ENCODE measurements around the gene SIPA1. TPM values are rescaled to one million over a fixed set of nuclear protein-coding genes. Genes with fewer than 3 reads are reported as not detected.
"Not testable (repeated sequence)": the region's sequence is repeated elsewhere in the genome, so short reads cannot be mapped to it uniquely, and the experiment has no call there.

SIPA1 gene
- polyA plus RNA-seq, 4 donors: 21.7 to 45.2 (median 33.1) TPM

DNA sequence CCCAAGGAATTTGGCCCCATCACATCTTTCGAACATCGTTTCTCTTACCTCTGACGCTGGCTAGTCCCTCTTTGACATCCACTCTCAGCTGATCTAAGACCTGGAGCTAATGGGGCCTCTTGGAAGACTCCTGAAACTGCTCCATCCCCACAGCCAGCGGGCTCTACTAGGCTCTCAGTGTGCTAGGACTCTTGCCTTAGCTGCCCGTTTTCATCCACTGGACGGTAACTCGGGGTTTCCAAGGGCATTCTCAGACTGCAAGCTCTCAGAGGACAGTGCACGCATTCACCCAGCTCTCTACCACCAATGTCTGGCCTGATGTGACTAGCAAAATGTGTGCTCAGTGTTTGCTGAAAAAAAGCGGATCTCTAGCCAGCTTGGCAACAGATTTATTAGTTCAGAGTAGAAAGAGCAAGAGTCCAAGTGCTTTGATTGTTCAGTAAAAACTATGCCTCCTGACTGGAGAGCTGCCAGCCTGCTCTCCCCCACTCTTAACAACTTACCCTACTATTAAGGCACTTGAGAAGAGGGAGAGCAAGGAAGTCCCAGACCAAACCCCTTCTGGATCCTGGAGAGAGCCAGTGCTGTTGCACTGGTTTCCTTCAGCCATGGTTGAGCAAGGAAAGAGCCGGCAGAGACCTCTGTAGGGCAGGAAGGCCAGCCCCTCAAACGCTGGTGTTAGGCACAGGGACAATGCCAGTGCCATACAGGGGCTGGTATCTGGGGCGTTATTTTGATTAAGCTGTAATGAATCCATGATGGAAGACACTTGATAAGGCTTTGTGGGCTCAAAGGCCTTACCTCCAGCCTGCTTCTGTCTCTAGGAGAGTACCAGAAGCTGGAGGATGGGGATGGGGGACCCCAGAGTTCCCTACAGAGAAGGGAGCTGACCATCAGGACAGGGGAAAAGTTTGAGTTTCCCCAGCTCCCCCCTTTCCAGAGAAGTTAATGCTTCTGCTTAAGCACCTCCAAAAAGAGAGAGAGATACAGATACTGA is 15.6 kb downstream of the SIPA1 start:
- no peak for FAIRE-seq
- H3K27me3 ChIP-seq (ENCODE audit: control insufficient read depth in 3 of 3, insufficient read depth in 3 of 3, low read length in 3 of 3): no peaks in the 10 kb centered on the region
- H3K36me3 ChIP-seq (ENCODE audit: control insufficient read depth in 3 of 3, insufficient read depth in 2 of 3, low read depth in 1 of 3, low read length in 3 of 3): peaks cover 9 to 78% (median 13%) of the 10 kb centered on the region in 3 donors
- H3K27ac ChIP-seq (ENCODE audit: low read depth in 1 of 3, low read length in 2 of 3): peak overlapping the region; percentile 66 to 97 (median 94)
- no peaks in the 10 kb centered on the region for H3K9me3 ChIP-seq (ENCODE audit: control insufficient read depth in 2 of 2, insufficient read depth in 1 of 2, low read depth in 1 of 2, low read length in 1 of 2)
- WGBS, 3 donors: 9 to 29% (median 21%) methylated on average over 12 of the region's 12 CpGs
- peaks cover 5 to 35% (median 7%) of the 10 kb centered on the region in 3 donors for H3K4me1 ChIP-seq (ENCODE audit: control insufficient read depth in 3 of 3, insufficient read depth in 2 of 3, low read depth in 1 of 3, low read length in 2 of 3)
- peak overlapping the region in 2 of 3 donors; percentile 51 to 66 for H3K4me3 ChIP-seq (ENCODE audit: low read depth in 1 of 3, low read length in 3 of 3)
- peak; percentile 72 to 81 for DNase-seq

DNA sequence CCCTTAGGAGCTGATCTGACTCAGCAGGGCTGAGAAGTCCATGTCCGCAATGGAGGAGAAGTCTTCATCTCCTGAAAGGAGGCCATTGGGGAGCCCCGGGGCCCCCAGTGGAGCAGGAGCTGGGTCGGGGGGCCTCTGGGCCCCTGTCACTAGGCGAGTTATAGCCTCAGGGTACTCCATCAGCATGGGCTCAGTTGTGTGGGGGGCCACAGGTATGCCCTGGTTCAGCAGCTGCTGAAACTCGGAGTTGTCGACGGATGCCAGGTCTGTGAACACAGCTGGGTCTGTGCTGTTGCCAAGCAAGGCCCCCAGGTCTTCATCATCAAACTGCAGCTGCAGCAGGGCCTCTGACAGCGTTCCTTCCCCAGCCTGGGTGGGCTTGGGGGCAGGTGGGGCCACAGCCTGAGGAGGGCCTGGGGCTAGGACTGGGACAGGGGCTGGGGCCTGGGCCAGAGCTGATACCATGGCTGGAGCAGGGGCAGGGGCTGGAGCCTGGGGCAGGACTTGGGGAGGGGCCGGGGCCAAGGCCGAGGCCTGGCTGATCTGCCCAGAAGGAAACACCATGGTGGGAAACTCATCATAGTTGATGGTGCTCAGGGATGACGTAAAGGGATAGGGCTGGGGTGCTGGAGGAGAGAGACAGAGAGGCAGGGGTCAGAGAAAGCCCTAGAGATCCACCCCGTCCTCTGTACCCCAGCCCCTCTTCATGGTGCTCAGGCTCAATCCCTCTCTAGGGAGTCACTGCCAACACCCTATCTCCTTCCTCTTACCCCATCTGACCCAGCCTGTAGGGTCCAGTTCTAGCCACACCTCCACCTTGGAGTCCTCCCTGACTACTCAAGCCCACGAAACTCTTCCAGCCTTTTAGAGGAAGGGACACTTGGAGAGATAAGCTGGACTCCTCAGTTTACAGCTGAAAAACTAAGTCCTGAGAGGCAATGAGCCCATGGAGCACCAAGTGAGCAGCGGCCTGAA is 16.8 kb downstream of the SIPA1 start:
- Histone ChIP-seq H3K4me1 (ENCODE audit: control insufficient read depth in 3 of 3, insufficient read depth in 2 of 3, low read depth in 1 of 3, low read length in 2 of 3) (peaks cover 5 to 35% (median 7%) of the 10 kb centered on the region in 3 donors), H3K4me3 (ENCODE audit: low read depth in 1 of 3, low read length in 3 of 3) (no peak overlapping the region), H3K36me3 (ENCODE audit: control insufficient read depth in 3 of 3, insufficient read depth in 2 of 3, low read depth in 1 of 3, low read length in 3 of 3) (peaks cover 14 to 82% (median 22%) of the 10 kb centered on the region in 3 donors), H3K27ac (ENCODE audit: low read depth in 1 of 3, low read length in 2 of 3) (peak overlapping the region in 2 of 3 donors; percentile 94 to 97), H3K9me3 (ENCODE audit: control insufficient read depth in 2 of 2, insufficient read depth in 1 of 2, low read depth in 1 of 2, low read length in 1 of 2) (no peaks in the 10 kb centered on the region), H3K27me3 (ENCODE audit: control insufficient read depth in 3 of 3, insufficient read depth in 3 of 3, low read length in 3 of 3) (no peaks in the 10 kb centered on the region)
- WGBS, 3 donors: 88 to 89% (median 88%) methylated on average over 14 of the region's 14 CpGs
- FAIRE-seq: no peak
- DNase-seq: peak in 1 of 2 donors; percentile 1

DNA sequence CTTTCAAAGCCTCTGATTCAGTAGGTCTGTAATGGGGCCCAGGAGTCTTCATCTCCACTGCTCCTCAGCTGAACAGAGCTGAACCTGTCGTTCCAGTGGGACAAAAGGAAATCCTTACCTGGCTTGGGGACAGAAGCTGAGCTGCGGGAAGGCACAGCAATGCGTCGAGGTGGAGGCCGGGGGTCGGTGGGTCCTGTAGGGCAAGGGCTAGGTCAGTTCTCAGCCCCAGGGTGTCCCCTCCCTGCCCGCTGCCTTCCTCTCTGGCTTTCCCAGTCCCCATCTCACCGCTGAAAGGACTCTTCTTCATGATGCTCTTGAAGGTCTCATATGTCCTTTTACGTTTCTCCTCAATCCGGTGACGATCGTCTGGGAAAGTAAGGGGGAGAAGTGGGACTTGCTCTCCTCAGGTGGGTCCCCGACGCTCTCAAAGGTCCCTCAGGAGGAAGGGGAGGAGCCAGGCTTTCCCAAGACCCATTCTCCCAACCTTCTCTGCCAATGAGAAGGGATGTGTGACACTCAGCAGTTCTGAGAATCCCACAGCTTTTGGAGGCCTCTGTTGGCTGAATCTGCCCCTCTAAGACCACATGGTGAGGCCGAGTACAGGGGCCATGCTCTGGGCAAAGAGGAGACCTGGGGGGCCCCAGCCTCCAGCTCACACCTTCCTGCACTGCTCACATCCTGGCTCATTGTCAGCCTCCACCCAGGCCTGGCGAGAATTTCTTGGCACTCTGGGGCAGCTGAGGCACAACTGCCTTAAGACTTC is 17.9 kb downstream of the SIPA1 start:
- 86 to 88% (median 87%) methylated on average over 15 to 16 of the region's 16 CpGs for WGBS, 3 donors
- FAIRE-seq: no peak
- Histone ChIP-seq H3K9me3 (ENCODE audit: control insufficient read depth in 2 of 2, insufficient read depth in 1 of 2, low read depth in 1 of 2, low read length in 1 of 2) (no peaks in the 10 kb centered on the region), H3K4me1 (ENCODE audit: control insufficient read depth in 3 of 3, insufficient read depth in 2 of 3, low read depth in 1 of 3, low read length in 2 of 3) (peaks cover 5 to 35% (median 7%) of the 10 kb centered on the region in 3 donors), H3K27ac (ENCODE audit: low read depth in 1 of 3, low read length in 2 of 3) (no peak overlapping the region), H3K4me3 (ENCODE audit: low read depth in 1 of 3, low read length in 3 of 3) (no peak overlapping the region), H3K36me3 (ENCODE audit: control insufficient read depth in 3 of 3, insufficient read depth in 2 of 3, low read depth in 1 of 3, low read length in 3 of 3) (peaks cover 18 to 82% (median 24%) of the 10 kb centered on the region in 3 donors), H3K27me3 (ENCODE audit: control insufficient read depth in 3 of 3, insufficient read depth in 3 of 3, low read length in 3 of 3) (no peaks in the 10 kb centered on the region)
- DNase-seq: peak in 1 of 2 donors; percentile 1

DNA sequence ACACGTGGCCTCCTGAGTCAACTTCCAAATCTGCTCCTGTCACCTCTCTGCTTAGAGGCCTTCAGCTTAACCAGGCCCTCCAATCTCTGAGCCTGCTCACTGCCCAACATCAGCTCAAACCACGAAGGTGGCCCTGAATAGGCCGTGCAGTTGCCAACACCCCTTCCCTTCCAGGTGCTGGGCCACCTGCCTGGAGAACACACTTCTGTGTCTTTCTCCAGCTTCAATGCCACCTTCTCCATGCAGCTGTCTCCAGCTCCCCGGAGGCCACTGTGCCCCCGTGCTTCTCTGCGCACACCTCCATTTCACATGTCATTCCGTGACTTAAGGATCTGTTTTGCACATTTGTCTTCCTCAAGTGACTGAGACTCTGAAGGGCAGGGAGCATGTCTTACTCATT is 19.5 kb downstream of the SIPA1 start:
- Histone ChIP-seq H3K4me1 (ENCODE audit: control insufficient read depth in 3 of 3, insufficient read depth in 2 of 3, low read depth in 1 of 3, low read length in 2 of 3) (peaks cover 5 to 34% (median 8%) of the 10 kb centered on the region in 3 donors), H3K27ac (ENCODE audit: low read depth in 1 of 3, low read length in 2 of 3) (no peak overlapping the region), H3K9me3 (ENCODE audit: control insufficient read depth in 2 of 2, insufficient read depth in 1 of 2, low read depth in 1 of 2, low read length in 1 of 2) (no peaks in the 10 kb centered on the region), H3K36me3 (ENCODE audit: control insufficient read depth in 3 of 3, insufficient read depth in 2 of 3, low read depth in 1 of 3, low read length in 3 of 3) (peaks cover 18 to 87% (median 24%) of the 10 kb centered on the region in 3 donors), H3K27me3 (ENCODE audit: control insufficient read depth in 3 of 3, insufficient read depth in 3 of 3, low read length in 3 of 3) (no peaks in the 10 kb centered on the region), H3K4me3 (ENCODE audit: low read depth in 1 of 3, low read length in 3 of 3) (no peak overlapping the region)
- FAIRE-seq (no peak), DNase-seq (peak in 1 of 2 donors; percentile 0)
- WGBS, 3 donors: 84 to 89% (median 87%) methylated on average over 7 of the region's 7 CpGs

DNA sequence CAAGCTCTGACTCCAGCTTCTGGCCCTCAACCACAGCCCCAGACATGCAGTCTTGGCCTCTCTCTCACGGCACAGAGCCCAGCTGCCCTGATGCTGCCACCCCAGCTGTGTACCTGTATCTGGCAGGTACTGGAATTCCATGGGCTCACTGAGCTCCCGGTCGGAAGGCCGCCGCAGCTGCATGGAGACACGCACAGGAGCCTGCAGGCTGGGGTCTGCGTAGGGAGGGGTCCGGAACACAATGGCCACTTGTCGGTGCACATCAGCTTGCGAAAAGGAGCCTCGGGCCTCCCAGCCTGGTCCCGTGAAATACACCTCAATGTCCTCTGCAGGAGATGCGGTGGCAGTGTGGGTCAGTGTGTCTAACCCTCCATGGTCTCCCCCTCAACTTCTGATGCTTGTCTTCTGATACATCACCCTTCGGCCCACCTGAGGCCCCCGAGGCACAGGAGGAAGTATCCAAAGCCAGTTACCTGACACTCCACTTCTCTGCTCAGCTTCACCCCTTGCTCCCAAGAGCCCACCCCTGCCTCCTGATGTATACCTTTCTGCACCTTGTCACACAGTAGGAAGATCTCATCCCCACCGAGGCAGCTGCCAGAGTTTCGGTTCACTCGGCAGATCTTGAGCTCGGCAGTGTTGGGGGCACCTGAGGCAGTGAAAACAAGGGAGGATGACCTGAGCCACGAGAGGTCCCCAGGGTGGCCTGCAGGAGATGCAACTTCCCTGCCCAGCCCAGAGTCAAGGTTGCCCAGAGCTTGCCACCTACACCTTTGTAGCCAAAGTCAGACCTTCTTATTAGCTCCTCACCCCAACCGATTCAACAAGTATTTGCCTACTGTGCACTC is 20.5 kb downstream of the SIPA1 start:
- peak in 1 of 2 donors; percentile 1 for DNase-seq
- 91 to 93% (median 91%) methylated on average over 21 of the region's 21 CpGs for WGBS, 3 donors
- Histone ChIP-seq H3K27ac (ENCODE audit: low read depth in 1 of 3, low read length in 2 of 3) (no peak overlapping the region), H3K36me3 (ENCODE audit: control insufficient read depth in 3 of 3, insufficient read depth in 2 of 3, low read depth in 1 of 3, low read length in 3 of 3) (peaks cover 18 to 84% (median 24%) of the 10 kb centered on the region in 3 donors), H3K4me3 (ENCODE audit: low read depth in 1 of 3, low read length in 3 of 3) (no peak overlapping the region), H3K27me3 (ENCODE audit: control insufficient read depth in 3 of 3, insufficient read depth in 3 of 3, low read length in 3 of 3) (no peaks in the 10 kb centered on the region), H3K4me1 (ENCODE audit: control insufficient read depth in 3 of 3, insufficient read depth in 2 of 3, low read depth in 1 of 3, low read length in 2 of 3) (peaks cover 5 to 28% (median 8%) of the 10 kb centered on the region in 3 donors), H3K9me3 (ENCODE audit: control insufficient read depth in 2 of 2, insufficient read depth in 1 of 2, low read depth in 1 of 2, low read length in 1 of 2) (no peaks in the 10 kb centered on the region)
- FAIRE-seq: no peak

DNA sequence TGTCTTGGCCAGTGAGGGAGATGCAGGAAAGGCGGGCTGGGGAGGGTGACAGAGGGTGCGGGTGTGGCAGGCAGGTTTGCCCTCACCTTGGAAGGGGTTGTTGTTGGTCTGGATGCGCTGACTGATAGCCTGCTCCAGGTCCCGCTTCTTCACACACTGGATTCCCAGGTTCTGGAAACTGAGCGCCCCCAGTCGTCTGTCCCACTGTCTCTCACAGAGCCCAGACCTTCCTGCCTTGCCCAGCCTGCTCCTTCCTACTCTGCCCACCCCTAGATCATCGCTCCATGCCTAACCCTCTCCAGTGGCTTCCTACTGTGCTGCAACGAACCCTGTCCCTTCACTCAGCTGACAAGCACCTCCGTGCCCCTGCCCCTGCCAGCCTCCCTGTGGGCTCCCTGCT is 22.1 kb downstream of the SIPA1 start:
- Histone ChIP-seq H3K27me3 (ENCODE audit: control insufficient read depth in 3 of 3, insufficient read depth in 3 of 3, low read length in 3 of 3) (no peaks in the 10 kb centered on the region), H3K4me3 (ENCODE audit: low read depth in 1 of 3, low read length in 3 of 3) (no peak overlapping the region), H3K27ac (ENCODE audit: low read depth in 1 of 3, low read length in 2 of 3) (no peak overlapping the region), H3K36me3 (ENCODE audit: control insufficient read depth in 3 of 3, insufficient read depth in 2 of 3, low read depth in 1 of 3, low read length in 3 of 3) (peaks cover 18 to 68% (median 24%) of the 10 kb centered on the region in 3 donors), H3K9me3 (ENCODE audit: control insufficient read depth in 2 of 2, insufficient read depth in 1 of 2, low read depth in 1 of 2, low read length in 1 of 2) (no peaks in the 10 kb centered on the region), H3K4me1 (ENCODE audit: control insufficient read depth in 3 of 3, insufficient read depth in 2 of 3, low read depth in 1 of 3, low read length in 2 of 3) (peaks cover 2 to 12% (median 3%) of the 10 kb centered on the region in 3 donors)
- no peak for FAIRE-seq
- no peak for DNase-seq
- WGBS, 3 donors: 92 to 94% (median 92%) methylated on average over 9 of the region's 9 CpGs

DNA sequence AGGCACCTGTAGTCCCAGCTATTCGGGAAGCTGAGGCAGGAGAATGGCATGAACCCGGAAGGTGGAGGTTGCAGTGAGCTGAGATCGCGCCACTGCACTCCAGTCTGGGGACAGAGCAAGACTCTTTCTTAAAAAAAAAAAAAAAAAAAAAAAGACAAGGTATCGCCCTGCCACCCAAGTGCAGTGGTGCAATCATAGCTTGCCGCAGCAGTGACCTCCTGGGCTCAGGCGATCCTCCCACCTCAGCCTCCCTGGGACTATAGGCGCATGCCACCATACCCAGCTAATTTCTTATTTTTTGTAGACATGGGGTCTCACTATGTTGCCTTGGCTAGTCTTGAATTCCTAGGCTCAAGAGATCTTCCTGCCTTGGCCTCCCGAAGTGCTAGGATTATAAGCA is 23.0 kb downstream of the SIPA1 start:
- Histone ChIP-seq H3K36me3 (ENCODE audit: control insufficient read depth in 3 of 3, insufficient read depth in 2 of 3, low read depth in 1 of 3, low read length in 3 of 3) (peaks cover 14 to 59% (median 19%) of the 10 kb centered on the region in 3 donors), H3K27ac (ENCODE audit: low read depth in 1 of 3, low read length in 2 of 3) (peak overlapping the region in 1 of 3 donors; percentile 99), H3K4me1 (ENCODE audit: control insufficient read depth in 3 of 3, insufficient read depth in 2 of 3, low read depth in 1 of 3, low read length in 2 of 3) (peaks cover 2 to 10% (median 3%) of the 10 kb centered on the region in 3 donors)
- not testable (repeated sequence) for FAIRE-seq; H3K27me3 ChIP-seq (ENCODE audit: control insufficient read depth in 3 of 3, insufficient read depth in 3 of 3, low read length in 3 of 3); H3K9me3 ChIP-seq (ENCODE audit: control insufficient read depth in 2 of 2, insufficient read depth in 1 of 2, low read depth in 1 of 2, low read length in 1 of 2); DNase-seq; H3K4me3 ChIP-seq (ENCODE audit: low read depth in 1 of 3, low read length in 3 of 3)
- WGBS, 3 donors: 88 to 97% (median 96%) methylated on average over 9 of the region's 9 CpGs

All from small intestine (tissue), 7 donors.